Left ventricle myocardium inferior (tissue), 1 donor: ENCODE results near the gene SRPK1. TPM values are rescaled to one million over a fixed set of nuclear protein-coding genes. Genes with fewer than 3 reads are reported as not detected.

ENCODE experiments used
- DNase-seq: peaks from one replicate; pipeline ENCODE4 v3.0.0-alpha.2; 2020
- H3K27ac ChIP-seq: fragments of 200-600 bp; replicated peaks from 2 replicates; pipeline ENCODE4 v1.8.0; 2021
- H3K27me3 ChIP-seq: fragments of 200-600 bp; 2 replicates; pipeline ENCODE4 v1.8.0; 2021; ENCODE audit warnings: low read depth
- H3K36me3 ChIP-seq: fragments of 200-600 bp; 2 replicates; pipeline ENCODE4 v1.8.0; 2021
- H3K4me1 ChIP-seq: fragments of 200-600 bp; 2 replicates; pipeline ENCODE4 v1.8.0; 2021
- H3K4me3 ChIP-seq: fragments of 200-600 bp; 2 replicates; pipeline ENCODE4 v1.8.0; 2021; ENCODE audit warnings: mild to moderate bottlenecking, moderate library complexity
- H3K9me3 ChIP-seq: fragments of 200-600 bp; replicated peaks from 2 replicates; pipeline ENCODE4 v1.8.0; 2021
- CTCF ChIP-seq: fragments of 200-600 bp; IDR thresholded peaks from 2 replicates; pipeline ENCODE4 v1.8.0; 2021; ENCODE audit warnings: antibody characterized with exemption, mild to moderate bottlenecking, borderline replicate concordance
- intact Hi-C: fragments of 100-400 bp; cut with micrococcal nuclease; formaldehyde crosslinking; loops from one replicate; pipeline ENCODE4 v1.11.0; 2022
- total RNA-seq: library from RNA; stranded (reverse); fragmentation: NEBNext Ultra II Directional; extraction: Animal tissue kit (Norgen Biotek cat#: 25700); gene quantifications from one replicate; pipeline ENCODE4 v1.2.1, GENCODE V29; 2021
- donor health status: DM: no; HTN: yes; CAD: no; lungs with severe emphysema.

The SRPK1 gene
- total RNA-seq, 1 donor from 2014 or later: 18.4 TPM

- intact Hi-C loops: no loop called here
- H3K4me1 ChIP-seq: no peaks in the 10 kb centered on the region
- TF ChIP-seq CTCF: no peak
These were observed 96.2 kb downstream of the SRPK1 start for GRCh38 chr6:35824552-35825192.

GRCh38 chr6:35823601-35824000 is 97.3 kb downstream of the SRPK1 start:
- TF ChIP-seq CTCF: no peak
- H3K4me3 ChIP-seq: no peak overlapping the region
- intact Hi-C loops: no loop called here
- H3K27me3 ChIP-seq: peaks cover 19% of the 10 kb centered on the region
- DNase-seq: no peak
- no peak overlapping the region for H3K27ac ChIP-seq
- H3K4me1 ChIP-seq: no peaks in the 10 kb centered on the region
- H3K36me3 ChIP-seq: no peaks in the 10 kb centered on the region
- H3K9me3 ChIP-seq: no peaks in the 10 kb centered on the region

More at GRCh38 chr6:35824552-35825192, 96.2 kb downstream of the SRPK1 start:
- Histone ChIP-seq H3K36me3 (no peaks in the 10 kb centered on the region), H3K27me3 (peaks cover 19% of the 10 kb centered on the region), H3K27ac (no peak overlapping the region), H3K9me3 (no peaks in the 10 kb centered on the region), H3K4me3 (no peak overlapping the region)
- no peak for DNase-seq

- Histone ChIP-seq H3K27me3 (peaks cover 9% of the 10 kb centered on the region), H3K9me3 (peaks cover 21% of the 10 kb centered on the region), H3K27ac (no peak overlapping the region), H3K36me3 (no peaks in the 10 kb centered on the region), H3K4me3 (no peak overlapping the region), H3K4me1 (no peaks in the 10 kb centered on the region)
- TF ChIP-seq CTCF: no peak
- intact Hi-C loops: no loop called here
- DNase-seq: no peak
These were observed 103.4 kb downstream of the SRPK1 start for GRCh38 chr6:35817515-35817914.

- no peak for TF ChIP-seq CTCF
- peaks cover 49% of the 10 kb centered on the region for H3K27me3 ChIP-seq
- H3K4me1 ChIP-seq: no peaks in the 10 kb centered on the region
- intact Hi-C loops: no loop called here
- DNase-seq: no peak
- peaks cover 6% of the 10 kb centered on the region for H3K9me3 ChIP-seq
- no peak overlapping the region for H3K4me3 ChIP-seq
- no peak overlapping the region for H3K27ac ChIP-seq
- no peaks in the 10 kb centered on the region for H3K36me3 ChIP-seq
These were observed 109.3 kb downstream of the SRPK1 start for GRCh38 chr6:35811699-35811995.

GRCh38 chr6:35810971-35811698 is 109.8 kb downstream of the SRPK1 start:
- H3K27ac ChIP-seq: no peak overlapping the region
- TF ChIP-seq CTCF: no peak
- no peak for DNase-seq
- H3K36me3 ChIP-seq: no peaks in the 10 kb centered on the region
- no peaks in the 10 kb centered on the region for H3K4me1 ChIP-seq
- H3K4me3 ChIP-seq: no peak overlapping the region
- H3K27me3 ChIP-seq: peaks cover 54% of the 10 kb centered on the region
- peaks cover under 1% of the 10 kb centered on the region for H3K9me3 ChIP-seq
- intact Hi-C loops: no loop called here
